IPS-15b (cell line): Measurements from ENCODE around the gene CHRNB1.

Experiments used
- H3K27me3 ChIP-seq: one replicate; pipeline ENCODE4 v1.6.1; 2013; ENCODE audit warnings: low read length; ENCODE audit not compliant: control insufficient read depth, insufficient read depth
- H3K36me3 ChIP-seq: one replicate; pipeline ENCODE4 v1.6.1; 2013; ENCODE audit warnings: low read length; ENCODE audit not compliant: control insufficient read depth, insufficient read depth
- H3K4me1 ChIP-seq: one replicate; pipeline ENCODE4 v1.6.1; 2013; ENCODE audit warnings: mild to moderate bottlenecking, low read length; ENCODE audit not compliant: control insufficient read depth, insufficient read depth
- H3K4me3 ChIP-seq: one replicate; pipeline ENCODE4 v1.5.1; 2013; ENCODE audit warnings: low read depth, low read length
- H3K9ac ChIP-seq: one replicate; pipeline ENCODE4 v1.6.1; 2013; ENCODE audit warnings: low read depth, mild to moderate bottlenecking, low read length
- H3K9me3 ChIP-seq: one replicate; pipeline ENCODE4 v1.6.1; 2013; ENCODE audit warnings: mild to moderate bottlenecking, low read length; ENCODE audit not compliant: control insufficient read depth, insufficient read depth

The CHRNB1 gene

DNA sequence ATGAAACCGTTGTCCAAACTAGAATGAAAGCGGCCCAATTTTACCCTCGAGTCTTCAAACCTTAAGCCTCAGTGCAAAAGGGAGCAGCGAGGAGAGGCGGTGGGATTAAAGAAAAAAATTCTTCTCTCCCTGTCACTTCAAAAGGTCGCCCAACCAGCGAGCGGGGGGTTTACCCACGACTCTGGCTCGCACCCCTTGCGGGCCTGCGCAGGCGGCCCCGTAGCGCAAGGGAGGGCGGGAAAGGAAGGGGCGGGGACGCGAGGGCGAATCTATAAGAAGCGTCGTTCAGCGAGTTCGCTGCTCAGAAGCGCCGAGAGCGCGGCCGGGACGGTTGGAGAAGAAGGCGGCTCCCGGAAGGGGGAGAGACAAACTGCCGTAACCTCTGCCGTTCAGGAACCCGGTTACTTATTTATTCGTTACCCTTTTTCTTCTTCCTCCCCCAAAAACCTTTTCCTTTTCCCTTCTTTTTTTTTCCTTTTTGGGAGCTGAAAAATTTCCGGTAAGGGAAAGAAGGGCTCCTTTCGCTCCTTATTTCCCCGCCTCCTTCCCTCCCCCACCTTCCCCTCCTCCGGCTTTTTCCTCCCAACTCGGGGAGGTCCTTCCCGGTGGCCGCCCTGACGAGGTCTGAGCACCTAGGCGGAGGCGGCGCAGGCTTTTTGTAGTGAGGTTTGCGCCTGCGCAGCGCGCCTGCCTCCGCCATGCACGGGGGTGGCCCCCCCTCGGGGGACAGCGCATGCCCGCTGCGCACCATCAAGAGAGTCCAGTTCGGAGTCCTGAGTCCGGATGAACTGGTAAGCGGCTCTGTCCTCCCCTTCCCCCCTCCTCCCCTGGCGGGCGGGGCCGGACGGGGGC lies 39.4 kb downstream of the CHRNB1 start, which contains the start of gene POLR2A:
TSS of gene POLR2A (plus strand) at position 300 of the 852 bp plus-strand sequence.
- H3K36me3 ChIP-seq, result peaks cover 2% of the 10 kb centered on the region
- H3K9ac ChIP-seq, result peak within 1 kb of the TSS; percentile 97
- no peaks in the 10 kb centered on the region for H3K27me3 ChIP-seq
- peaks cover 3% of the 10 kb centered on the region for H3K4me1 ChIP-seq
- H3K9me3 ChIP-seq, result no peaks in the 10 kb centered on the region
- H3K4me3 ChIP-seq, result peak within 1 kb of the TSS; percentile 71

DNA sequence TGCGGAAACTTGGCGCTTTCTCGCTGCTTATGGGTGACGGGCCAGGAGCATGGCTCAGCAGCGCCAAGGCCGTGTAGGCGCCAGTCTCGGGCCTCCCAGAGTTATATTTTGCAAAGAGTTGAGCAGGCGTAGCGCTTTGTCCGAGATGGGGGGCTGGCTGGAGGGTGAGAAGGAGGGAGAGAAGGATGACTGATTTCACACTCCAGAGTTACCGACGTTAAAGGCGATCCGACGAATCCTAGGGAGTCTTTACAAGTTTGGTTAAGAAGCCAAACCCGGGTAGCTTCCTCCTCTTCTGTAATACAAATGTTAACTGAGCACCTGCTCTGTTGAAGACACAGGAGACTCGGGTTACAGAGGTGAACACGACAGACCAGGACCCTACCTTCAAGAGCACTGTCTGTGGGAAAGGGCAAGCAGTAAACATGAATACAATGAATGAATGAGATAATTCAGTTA lies 40.1 kb downstream of the CHRNB1 start:
- Histone ChIP-seq H3K9me3 (no peaks in the 10 kb centered on the region), H3K4me1 (peaks cover 3% of the 10 kb centered on the region), H3K9ac (peak overlapping the region; percentile 55), H3K27me3 (no peaks in the 10 kb centered on the region), H3K36me3 (peaks cover 2% of the 10 kb centered on the region), H3K4me3 (peak overlapping the region; percentile 71)

DNA sequence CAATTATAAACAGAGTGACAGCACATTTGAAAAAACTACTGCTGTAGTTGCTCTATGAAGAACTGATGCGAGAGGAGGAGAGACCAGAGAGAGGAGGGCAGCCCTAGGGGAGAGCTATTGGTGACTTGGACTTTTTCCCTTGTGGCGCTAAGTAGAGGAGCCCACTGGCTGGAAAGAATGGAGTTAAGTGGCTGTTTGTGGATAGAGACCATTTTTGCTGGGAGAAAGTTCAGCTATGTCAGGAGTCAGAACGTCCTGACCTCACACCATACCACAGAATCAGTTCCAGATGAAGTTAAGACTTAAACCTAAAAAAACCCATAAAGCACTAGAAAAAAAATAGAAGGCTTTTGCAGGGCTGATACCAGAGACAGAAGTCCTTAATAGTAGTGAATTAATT lies 41.3 kb downstream of the CHRNB1 start:
- H3K27me3 ChIP-seq, result no peaks in the 10 kb centered on the region
- H3K9me3 ChIP-seq, result no peaks in the 10 kb centered on the region
- H3K9ac ChIP-seq, result no peak overlapping the region
- peak overlapping the region; percentile 14 for H3K4me3 ChIP-seq
- H3K36me3 ChIP-seq, result peaks cover 2% of the 10 kb centered on the region
- peaks cover 3% of the 10 kb centered on the region for H3K4me1 ChIP-seq

DNA sequence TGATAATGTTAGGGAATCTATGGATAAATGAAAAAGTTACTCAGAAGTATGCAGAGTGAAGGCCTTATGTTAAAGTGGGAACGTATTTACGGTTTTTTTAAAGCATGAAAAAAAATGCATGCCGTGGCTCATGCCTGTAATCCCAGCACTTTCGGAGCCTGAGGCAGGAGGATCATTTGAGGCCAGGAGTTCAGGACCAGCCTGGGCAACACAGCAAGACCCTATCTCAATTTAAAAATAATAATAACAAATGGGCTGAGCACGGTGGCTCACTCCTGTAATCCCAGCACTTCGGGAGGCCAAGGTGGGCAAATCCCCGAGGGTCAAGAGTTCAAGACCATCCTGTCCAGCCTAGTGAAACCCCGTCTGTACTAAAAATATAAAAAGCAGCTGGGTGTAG lies 45.3 kb downstream of the CHRNB1 start:
- H3K9ac ChIP-seq, result no peak overlapping the region
- H3K27me3 ChIP-seq, result no peaks in the 10 kb centered on the region
- H3K4me1 ChIP-seq, result no peaks in the 10 kb centered on the region
- peaks cover 6% of the 10 kb centered on the region for H3K36me3 ChIP-seq
- H3K9me3 ChIP-seq, result no peaks in the 10 kb centered on the region
- no peak overlapping the region for H3K4me3 ChIP-seq

DNA sequence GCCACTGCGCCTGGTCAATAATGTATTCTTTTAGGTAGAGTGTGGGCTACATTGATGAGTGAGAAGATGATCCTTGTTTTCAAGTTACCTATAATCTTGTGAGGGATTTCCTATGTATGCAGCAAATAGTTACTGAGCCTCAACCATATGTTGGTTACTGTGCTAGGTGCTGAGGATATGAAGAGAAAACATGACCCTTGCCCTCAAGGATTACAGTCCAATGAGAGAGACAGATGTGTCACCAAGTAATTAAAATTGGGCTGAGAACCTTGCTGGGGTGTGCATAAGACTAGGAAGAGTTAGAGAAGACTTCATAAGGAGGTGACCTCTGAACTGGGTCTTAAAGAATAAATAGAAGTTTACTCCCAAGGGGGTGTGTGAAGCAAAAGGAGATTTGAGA lies 46.7 kb downstream of the CHRNB1 start:
- Histone ChIP-seq H3K4me3 (no peak overlapping the region), H3K36me3 (peaks cover 20% of the 10 kb centered on the region), H3K9me3 (no peaks in the 10 kb centered on the region), H3K27me3 (no peaks in the 10 kb centered on the region), H3K4me1 (no peaks in the 10 kb centered on the region), H3K9ac (no peak overlapping the region)

DNA sequence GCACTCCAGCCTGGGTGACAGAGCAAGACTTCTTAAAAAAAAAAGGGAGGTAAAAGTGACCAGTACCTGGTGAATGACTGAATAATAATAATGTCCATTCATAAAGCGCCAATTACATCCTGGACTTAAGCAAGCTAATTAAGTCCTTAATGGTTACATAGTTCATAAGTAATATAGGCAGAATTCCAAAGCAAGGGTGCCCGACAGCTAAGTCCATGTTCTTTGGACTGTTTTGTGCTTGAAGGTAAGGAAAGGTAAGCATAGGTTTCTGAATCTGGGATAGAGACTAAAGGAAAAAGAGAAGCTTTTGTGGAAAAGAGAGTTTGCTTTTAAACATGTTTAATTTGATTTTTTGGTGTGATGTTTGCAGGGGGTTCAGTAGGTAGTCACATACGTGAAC lies 49.1 kb downstream of the CHRNB1 start:
- H3K9me3 ChIP-seq, result no peaks in the 10 kb centered on the region
- H3K36me3 ChIP-seq, result peaks cover 39% of the 10 kb centered on the region
- H3K4me1 ChIP-seq, result no peaks in the 10 kb centered on the region
- H3K27me3 ChIP-seq, result no peaks in the 10 kb centered on the region
- H3K4me3 ChIP-seq, result no peak overlapping the region
- no peak overlapping the region for H3K9ac ChIP-seq

DNA sequence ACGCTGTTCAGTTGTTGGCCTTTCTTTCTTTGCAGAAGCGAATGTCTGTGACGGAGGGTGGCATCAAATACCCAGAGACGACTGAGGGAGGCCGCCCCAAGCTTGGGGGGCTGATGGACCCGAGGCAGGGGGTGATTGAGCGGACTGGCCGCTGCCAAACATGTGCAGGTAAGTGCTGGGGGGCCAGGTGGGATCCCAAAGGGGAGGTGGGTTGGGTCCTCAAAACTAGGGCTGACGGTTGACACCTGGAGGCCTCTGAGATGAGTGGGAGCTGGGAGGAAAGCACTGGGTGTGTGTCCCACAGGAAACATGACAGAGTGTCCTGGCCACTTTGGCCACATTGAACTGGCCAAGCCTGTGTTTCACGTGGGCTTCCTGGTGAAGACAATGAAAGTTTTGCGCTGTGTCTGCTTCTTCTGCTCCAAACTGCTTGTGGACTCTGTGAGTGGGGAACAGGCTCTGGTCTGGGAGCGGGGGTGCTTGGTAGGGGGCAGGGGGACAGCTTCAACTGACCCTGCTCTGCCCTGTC lies 51.1 kb downstream of the CHRNB1 start:
- Histone ChIP-seq H3K27me3 (no peaks in the 10 kb centered on the region), H3K9me3 (no peaks in the 10 kb centered on the region), H3K4me1 (no peaks in the 10 kb centered on the region), H3K9ac (no peak overlapping the region), H3K36me3 (peaks cover 54% of the 10 kb centered on the region), H3K4me3 (no peak overlapping the region)

DNA sequence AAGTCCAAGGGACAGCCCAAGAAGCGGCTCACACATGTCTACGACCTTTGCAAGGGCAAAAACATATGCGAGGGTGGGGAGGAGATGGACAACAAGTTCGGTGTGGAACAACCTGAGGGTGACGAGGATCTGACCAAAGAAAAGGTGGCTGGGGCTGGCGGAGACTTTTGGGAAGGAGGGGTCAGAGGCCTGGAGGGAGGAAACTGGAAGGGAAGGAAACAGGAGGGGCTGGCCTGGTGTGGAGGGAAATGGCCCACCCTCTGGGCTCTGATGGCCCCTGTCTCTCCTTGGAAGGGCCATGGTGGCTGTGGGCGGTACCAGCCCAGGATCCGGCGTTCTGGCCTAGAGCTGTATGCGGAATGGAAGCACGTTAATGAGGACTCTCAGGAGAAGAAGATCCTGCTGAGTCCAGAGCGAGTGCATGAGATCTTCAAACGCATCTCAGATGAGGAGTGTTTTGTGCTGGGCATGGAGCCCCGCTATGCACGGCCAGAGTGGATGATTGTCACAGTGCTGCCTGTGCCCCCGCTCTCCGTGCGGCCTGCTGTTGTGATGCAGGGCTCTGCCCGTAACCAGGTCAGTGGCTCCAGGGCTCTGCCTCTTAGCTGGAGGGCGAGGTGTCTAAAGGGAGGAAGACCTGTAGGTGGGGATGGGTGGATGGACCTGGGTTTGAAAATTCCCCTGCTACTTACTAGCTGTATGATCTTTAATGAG lies 51.8 kb downstream of the CHRNB1 start:
- H3K9me3 ChIP-seq, result no peaks in the 10 kb centered on the region
- peaks cover 57% of the 10 kb centered on the region for H3K36me3 ChIP-seq
- H3K4me3 ChIP-seq, result no peak overlapping the region
- no peak overlapping the region for H3K9ac ChIP-seq
- no peaks in the 10 kb centered on the region for H3K27me3 ChIP-seq
- H3K4me1 ChIP-seq, result no peaks in the 10 kb centered on the region

DNA sequence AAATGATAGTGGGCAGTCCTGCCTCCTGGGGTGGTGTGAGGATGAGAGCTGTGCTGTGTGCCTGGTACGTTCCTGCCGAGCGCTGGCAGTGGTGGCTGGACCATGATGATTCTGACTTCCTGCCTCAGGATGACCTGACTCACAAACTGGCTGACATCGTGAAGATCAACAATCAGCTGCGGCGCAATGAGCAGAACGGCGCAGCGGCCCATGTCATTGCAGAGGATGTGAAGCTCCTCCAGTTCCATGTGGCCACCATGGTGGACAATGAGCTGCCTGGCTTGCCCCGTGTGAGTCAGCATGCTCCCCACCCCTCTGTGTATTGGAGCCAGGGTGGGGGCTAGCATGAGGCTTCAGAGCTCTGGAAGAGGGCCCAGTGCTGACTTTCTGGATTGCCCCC lies 52.4 kb downstream of the CHRNB1 start:
- Histone ChIP-seq H3K27me3 (no peaks in the 10 kb centered on the region), H3K9ac (no peak overlapping the region), H3K9me3 (no peaks in the 10 kb centered on the region), H3K4me1 (no peaks in the 10 kb centered on the region), H3K4me3 (no peak overlapping the region), H3K36me3 (peaks cover 62% of the 10 kb centered on the region)

DNA sequence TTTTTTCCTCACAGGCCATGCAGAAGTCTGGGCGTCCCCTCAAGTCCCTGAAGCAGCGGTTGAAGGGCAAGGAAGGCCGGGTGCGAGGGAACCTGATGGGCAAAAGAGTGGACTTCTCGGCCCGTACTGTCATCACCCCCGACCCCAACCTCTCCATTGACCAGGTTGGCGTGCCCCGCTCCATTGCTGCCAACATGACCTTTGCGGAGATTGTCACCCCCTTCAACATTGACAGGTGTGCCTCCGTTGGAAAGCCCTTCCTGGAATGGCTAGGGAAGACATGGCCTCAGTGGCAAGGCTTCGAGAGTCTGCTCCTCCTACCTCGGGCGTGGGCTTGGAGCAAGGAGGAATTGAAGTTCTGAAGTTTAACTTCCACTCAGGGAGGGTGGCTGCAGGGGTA lies 52.8 kb downstream of the CHRNB1 start:
- Histone ChIP-seq H3K36me3 (peaks cover 67% of the 10 kb centered on the region), H3K4me1 (no peaks in the 10 kb centered on the region), H3K9ac (no peak overlapping the region), H3K9me3 (no peaks in the 10 kb centered on the region), H3K27me3 (no peaks in the 10 kb centered on the region), H3K4me3 (no peak overlapping the region)

DNA sequence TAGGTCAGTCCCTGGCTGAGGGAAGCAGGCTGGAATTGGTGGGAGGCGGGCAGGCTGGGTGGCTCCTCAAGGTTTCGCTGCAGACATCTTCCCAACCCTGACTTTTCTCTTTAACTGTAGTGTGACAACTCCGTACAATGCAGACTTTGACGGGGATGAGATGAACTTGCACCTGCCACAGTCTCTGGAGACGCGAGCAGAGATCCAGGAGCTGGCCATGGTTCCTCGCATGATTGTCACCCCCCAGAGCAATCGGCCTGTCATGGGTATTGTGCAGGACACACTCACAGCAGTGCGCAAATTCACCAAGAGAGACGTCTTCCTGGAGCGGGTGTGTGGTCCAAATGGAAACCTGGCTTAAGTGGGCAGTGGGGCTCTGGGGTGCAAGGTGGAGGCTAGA lies 54.3 kb downstream of the CHRNB1 start:
- Histone ChIP-seq H3K36me3 (peaks cover 81% of the 10 kb centered on the region), H3K9me3 (no peaks in the 10 kb centered on the region), H3K9ac (no peak overlapping the region), H3K4me3 (no peak overlapping the region), H3K4me1 (no peaks in the 10 kb centered on the region), H3K27me3 (no peaks in the 10 kb centered on the region)
